HEK293 (cell line): ENCODE data around the gene PLPP1.

ENCODE experiments used
- CTCF ChIA-PET: fragments of 350-600 bp; formaldehyde crosslinking; extraction: SDS; loops from one replicate; lab custom pipeline; 2021; ENCODE audit warnings: antibody characterized with exemption; lab: Yijun Ruan, JAX
- POLR2A ChIA-PET: fragments of 300-600 bp; formaldehyde crosslinking; extraction: SDS; loops from one replicate; lab custom pipeline; 2020; ENCODE audit warnings: antibody characterized with exemption, inconsistent platforms; lab: Yijun Ruan, JAX
- H3K27ac ChIP-seq: fragments of 200-500 bp; sonication (Bioruptor generic); 2 replicates; pipeline ENCODE4 v1.5.1; 2014; ENCODE audit warnings: low read depth, low read length, control low read depth, inconsistent platforms; ENCODE audit errors: extremely low read depth
- H3K36me3 ChIP-seq, 2 experiments: fragments of 200-500 bp in 1 of 2; sonication (Bioruptor generic) in 1 of 2; 1 replicate in 1 of 2; 2 replicates in 1 of 2; pipeline ENCODE4 v1.5.1; 2014 to 2017; ENCODE audit warnings: inconsistent platforms in 2 of 2, low read length in 2 of 2; ENCODE audit not compliant: control insufficient read depth in 2 of 2, insufficient read depth in 1 of 2
- H3K4me1 ChIP-seq: fragments of 200-500 bp; sonication (Bioruptor generic); 2 replicates; pipeline ENCODE4 v1.5.1; 2014; ENCODE audit warnings: mild to moderate bottlenecking, low read length, inconsistent platforms; ENCODE audit not compliant: control insufficient read depth, insufficient read depth
- H3K4me3 ChIP-seq: 2 replicates; pipeline ENCODE4 v1.5.1; 2011; ENCODE audit warnings: low read depth, mild to moderate bottlenecking, control low read depth, low read length, moderate library complexity
- H3K9me3 ChIP-seq: fragments of 200-500 bp; sonication (Bioruptor generic); 2 replicates; pipeline ENCODE4 v1.5.1; 2014; ENCODE audit warnings: low read depth, low read length, inconsistent platforms; ENCODE audit not compliant: control insufficient read depth, insufficient read depth
- FEZF1 ChIP-seq: fragments of 450-650 bp; formaldehyde crosslinking; IDR thresholded peaks from 2 replicates; pipeline ENCODE4 v1.5.1; 2016; ENCODE audit warnings: missing biosample characterization, missing genetic modification characterization
- REPIN1 ChIP-seq: fragments of 450-650 bp; formaldehyde crosslinking; IDR thresholded peaks from 2 replicates; pipeline ENCODE4 v1.5.1; 2017; ENCODE audit warnings: missing biosample characterization, missing genetic modification characterization, low read depth
- ZBTB17 ChIP-seq: fragments of 450-650 bp; formaldehyde crosslinking; IDR thresholded peaks from 2 replicates; pipeline ENCODE4 v1.5.1; 2016; ENCODE audit warnings: missing biosample characterization, missing genetic modification characterization
- ZBTB20 ChIP-seq: fragments of 450-650 bp; formaldehyde crosslinking; IDR thresholded peaks from 2 replicates; pipeline ENCODE4 v1.5.1; 2016; ENCODE audit warnings: missing biosample characterization, missing genetic modification characterization
- ZFHX2 ChIP-seq: fragments of 450-650 bp; formaldehyde crosslinking; conservative IDR thresholded peaks from 2 replicates; pipeline ENCODE4 v1.5.1; 2016; ENCODE audit warnings: missing biosample characterization, missing genetic modification characterization
- ZFP41 ChIP-seq: fragments of 450-650 bp; formaldehyde crosslinking; IDR thresholded peaks from 2 replicates; pipeline ENCODE4 v1.5.1; 2016; ENCODE audit warnings: missing biosample characterization, missing genetic modification characterization, borderline replicate concordance
- ZNF133 ChIP-seq: fragments of 450-650 bp; formaldehyde crosslinking; IDR thresholded peaks from 2 replicates; pipeline ENCODE4 v1.5.1; 2016; ENCODE audit warnings: missing biosample characterization, missing genetic modification characterization
- ZNF138 ChIP-seq: fragments of 450-650 bp; formaldehyde crosslinking; IDR thresholded peaks from 2 replicates; pipeline ENCODE4 v1.5.1; 2016; ENCODE audit warnings: missing biosample characterization, missing genetic modification characterization, borderline replicate concordance
- ZNF140 ChIP-seq: fragments of 450-650 bp; formaldehyde crosslinking; IDR thresholded peaks from 2 replicates; pipeline ENCODE4 v1.5.1; 2016; ENCODE audit warnings: missing biosample characterization, missing genetic modification characterization
- ZNF146 ChIP-seq: fragments of 450-650 bp; formaldehyde crosslinking; IDR thresholded peaks from 2 replicates; pipeline ENCODE4 v1.5.1; 2016; ENCODE audit warnings: missing biosample characterization, missing genetic modification characterization
- ZNF324 ChIP-seq: fragments of 450-650 bp; formaldehyde crosslinking; IDR thresholded peaks from 2 replicates; pipeline ENCODE4 v1.5.1; 2016; ENCODE audit warnings: missing biosample characterization, missing genetic modification characterization
- ZNF354C ChIP-seq: fragments of 450-650 bp; formaldehyde crosslinking; IDR thresholded peaks from 2 replicates; pipeline ENCODE4 v1.5.1; 2016; ENCODE audit warnings: missing biosample characterization, missing genetic modification characterization, low read depth, borderline replicate concordance
- ZNF521 ChIP-seq: fragments of 450-650 bp; formaldehyde crosslinking; IDR thresholded peaks from 2 replicates; pipeline ENCODE4 v1.5.1; 2017; ENCODE audit warnings: missing biosample characterization, mild to moderate bottlenecking, missing genetic modification characterization
- ZNF558 ChIP-seq: fragments of 450-650 bp; formaldehyde crosslinking; IDR thresholded peaks from 2 replicates; pipeline ENCODE4 v1.5.1; 2016; ENCODE audit warnings: missing biosample characterization, missing genetic modification characterization
- ZNF623 ChIP-seq: fragments of 450-650 bp; formaldehyde crosslinking; IDR thresholded peaks from 2 replicates; pipeline ENCODE4 v1.5.1; 2016; ENCODE audit warnings: missing biosample characterization, missing genetic modification characterization
- ZNF626 ChIP-seq: fragments of 450-650 bp; sonication (Bioruptor Pico); formaldehyde crosslinking; IDR thresholded peaks from 2 replicates; pipeline ENCODE4 v1.5.1; 2018; ENCODE audit warnings: missing biosample characterization, missing genetic modification characterization, inconsistent platforms
- ZNF654 ChIP-seq: fragments of 450-650 bp; formaldehyde crosslinking; IDR thresholded peaks from 2 replicates; pipeline ENCODE4 v1.5.1; 2016; ENCODE audit warnings: low read depth, missing biosample characterization, missing genetic modification characterization
- ZNF747 ChIP-seq: fragments of 450-650 bp; formaldehyde crosslinking; IDR thresholded peaks from 2 replicates; pipeline ENCODE4 v1.5.1; 2016; ENCODE audit warnings: missing biosample characterization, missing genetic modification characterization
- ZNF792 ChIP-seq: fragments of 450-650 bp; formaldehyde crosslinking; IDR thresholded peaks from 2 replicates; pipeline ENCODE4 v1.5.1; 2016; ENCODE audit warnings: missing biosample characterization, missing genetic modification characterization
- ZSCAN16 ChIP-seq: fragments of 450-650 bp; formaldehyde crosslinking; IDR thresholded peaks from 2 replicates; pipeline ENCODE4 v1.5.1; 2016; ENCODE audit warnings: missing biosample characterization, missing genetic modification characterization
- ZSCAN23 ChIP-seq: fragments of 450-650 bp; formaldehyde crosslinking; IDR thresholded peaks from 2 replicates; pipeline ENCODE4 v1.5.1; 2016; ENCODE audit warnings: missing biosample characterization, missing genetic modification characterization
- TF ChIP-seq, protein P1 (sequence below): fragments of 450-650 bp; formaldehyde crosslinking; IDR thresholded peaks from 2 replicates; pipeline ENCODE4 v1.5.1; 2017; ENCODE audit warnings: missing biosample characterization, missing genetic modification characterization
- TF ChIP-seq, protein P2 (sequence below): fragments of 450-650 bp; formaldehyde crosslinking; IDR thresholded peaks from 2 replicates; pipeline ENCODE4 v1.5.1; 2016; ENCODE audit warnings: missing biosample characterization, missing genetic modification characterization
- TF ChIP-seq, protein P3 (sequence below): fragments of 450-650 bp; formaldehyde crosslinking; IDR thresholded peaks from 2 replicates; pipeline ENCODE4 v1.5.1; 2016; ENCODE audit warnings: missing biosample characterization, missing genetic modification characterization

The PLPP1 gene

DNA sequence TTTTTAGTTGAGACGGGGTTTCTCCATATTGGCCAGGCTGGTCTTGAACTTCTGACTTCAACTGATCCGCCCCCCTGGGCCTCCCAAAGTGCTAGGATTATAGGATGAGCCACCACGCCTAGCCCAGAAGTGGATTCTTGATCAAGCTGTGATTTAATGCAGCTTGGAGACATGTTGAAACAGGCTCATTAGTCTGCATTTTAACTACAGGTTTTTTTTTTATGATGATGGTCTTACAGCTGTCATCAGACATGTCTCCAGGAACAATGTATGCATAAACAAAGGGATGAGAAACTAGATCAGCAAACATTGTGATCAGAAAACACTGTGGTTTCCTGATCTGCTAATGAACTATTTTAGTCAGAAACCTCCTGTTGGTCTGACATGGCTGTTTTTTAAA is 30.0 kb upstream of the PLPP1 start (continued):
- TF ChIP-seq, protein P1, sequence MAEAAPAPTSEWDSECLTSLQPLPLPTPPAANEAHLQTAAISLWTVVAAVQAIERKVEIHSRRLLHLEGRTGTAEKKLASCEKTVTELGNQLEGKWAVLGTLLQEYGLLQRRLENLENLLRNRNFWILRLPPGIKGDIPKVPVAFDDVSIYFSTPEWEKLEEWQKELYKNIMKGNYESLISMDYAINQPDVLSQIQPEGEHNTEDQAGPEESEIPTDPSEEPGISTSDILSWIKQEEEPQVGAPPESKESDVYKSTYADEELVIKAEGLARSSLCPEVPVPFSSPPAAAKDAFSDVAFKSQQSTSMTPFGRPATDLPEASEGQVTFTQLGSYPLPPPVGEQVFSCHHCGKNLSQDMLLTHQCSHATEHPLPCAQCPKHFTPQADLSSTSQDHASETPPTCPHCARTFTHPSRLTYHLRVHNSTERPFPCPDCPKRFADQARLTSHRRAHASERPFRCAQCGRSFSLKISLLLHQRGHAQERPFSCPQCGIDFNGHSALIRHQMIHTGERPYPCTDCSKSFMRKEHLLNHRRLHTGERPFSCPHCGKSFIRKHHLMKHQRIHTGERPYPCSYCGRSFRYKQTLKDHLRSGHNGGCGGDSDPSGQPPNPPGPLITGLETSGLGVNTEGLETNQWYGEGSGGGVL (tag by site-specific recombination) = no peak
- no peak for TF ChIP-seq ZNF138 (tag by site-specific recombination)
- TF ChIP-seq FEZF1 (tag by site-specific recombination) = no peak
- TF ChIP-seq ZNF623 (tag by site-specific recombination) = no peak
- TF ChIP-seq, all 188 proteins: peak for 0

DNA sequence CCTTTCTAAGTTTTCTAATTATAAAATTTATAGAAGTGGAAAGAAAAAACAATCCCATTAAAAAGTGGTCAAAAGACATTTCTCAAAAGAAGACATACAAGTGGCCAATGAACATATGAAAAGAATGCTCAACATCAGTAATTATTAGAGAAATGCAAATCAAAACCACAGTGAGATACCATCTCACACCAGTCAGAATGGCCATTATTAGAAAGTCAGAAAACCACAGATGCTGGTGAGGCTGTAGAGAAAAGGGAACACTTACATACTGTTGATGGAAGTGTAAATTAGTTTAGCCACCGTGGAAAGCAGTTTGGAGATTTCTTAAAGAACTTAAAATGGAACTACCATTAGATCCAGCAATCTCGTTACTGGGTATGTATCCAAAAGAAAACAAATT is 23.7 kb upstream of the PLPP1 start:
- ChIA-PET CTCF (no interaction called here), POLR2A (no interaction called here)
- Histone ChIP-seq H3K9me3 (no peaks in the 10 kb centered on the region), H3K4me3 (no peak overlapping the region), H3K36me3 (no peaks in the 10 kb centered on the region), H3K4me1 (no peaks in the 10 kb centered on the region), H3K27ac (no peak overlapping the region)
- TF ChIP-seq ZNF140 (tag by site-specific recombination) (no peak), ZNF626 (tag by site-specific recombination) (no peak), ZSCAN16 (tag by site-specific recombination) (no peak), ZNF558 (tag by site-specific recombination) (no peak), ZNF324 (tag by site-specific recombination) (no peak), ZNF654 (no peak), ZNF354C (no peak), ZBTB17 (no peak)
- TF ChIP-seq, protein P1 (tag by site-specific recombination) = no peak
- TF ChIP-seq, protein P2, sequence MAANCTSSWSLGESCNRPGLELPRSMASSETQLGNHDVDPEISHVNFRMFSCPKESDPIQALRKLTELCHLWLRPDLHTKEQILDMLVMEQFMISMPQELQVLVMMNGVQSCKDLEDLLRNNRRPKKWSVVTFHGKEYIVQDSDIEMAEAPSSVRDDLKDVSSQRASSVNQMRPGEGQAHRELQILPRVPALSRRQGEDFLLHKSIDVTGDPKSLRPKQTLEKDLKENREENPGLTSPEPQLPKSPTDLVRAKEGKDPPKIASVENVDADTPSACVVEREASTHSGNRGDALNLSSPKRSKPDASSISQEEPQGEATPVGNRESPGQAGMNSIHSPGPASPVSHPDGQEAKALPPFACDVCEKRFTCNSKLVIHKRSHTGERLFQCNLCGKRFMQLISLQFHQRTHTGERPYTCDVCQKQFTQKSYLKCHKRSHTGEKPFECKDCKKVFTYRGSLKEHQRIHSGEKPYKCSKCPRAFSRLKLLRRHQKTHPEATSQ = no peak

DNA sequence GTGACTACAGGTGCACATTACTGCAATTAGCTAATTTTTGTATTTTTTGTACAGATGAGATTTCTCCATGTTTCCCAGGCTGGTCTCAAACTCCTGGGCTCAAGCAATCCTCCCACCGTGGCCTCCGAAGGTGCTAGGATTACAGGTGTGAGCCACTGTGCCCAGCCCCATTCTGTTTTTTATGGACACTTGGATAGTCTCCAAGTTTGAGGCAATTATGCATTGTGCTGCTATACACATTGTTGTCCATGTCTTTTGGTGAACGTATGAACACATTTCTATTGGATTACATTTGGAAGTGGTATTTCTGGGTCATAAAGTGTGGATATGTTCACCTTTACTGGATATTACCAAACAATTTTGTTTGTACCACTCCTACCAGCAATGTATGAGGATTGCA is 22.4 kb upstream of the PLPP1 start:
- H3K27ac ChIP-seq = no peak overlapping the region
- CTCF ChIA-PET = interaction anchor here (0.7 to 1.0 kb wide), 2 partner anchors 132 to 1412 kb away, joined by 3 to 5 read pairs; no protein-coding TSS in a partner anchor
- TF ChIP-seq, protein P3, sequence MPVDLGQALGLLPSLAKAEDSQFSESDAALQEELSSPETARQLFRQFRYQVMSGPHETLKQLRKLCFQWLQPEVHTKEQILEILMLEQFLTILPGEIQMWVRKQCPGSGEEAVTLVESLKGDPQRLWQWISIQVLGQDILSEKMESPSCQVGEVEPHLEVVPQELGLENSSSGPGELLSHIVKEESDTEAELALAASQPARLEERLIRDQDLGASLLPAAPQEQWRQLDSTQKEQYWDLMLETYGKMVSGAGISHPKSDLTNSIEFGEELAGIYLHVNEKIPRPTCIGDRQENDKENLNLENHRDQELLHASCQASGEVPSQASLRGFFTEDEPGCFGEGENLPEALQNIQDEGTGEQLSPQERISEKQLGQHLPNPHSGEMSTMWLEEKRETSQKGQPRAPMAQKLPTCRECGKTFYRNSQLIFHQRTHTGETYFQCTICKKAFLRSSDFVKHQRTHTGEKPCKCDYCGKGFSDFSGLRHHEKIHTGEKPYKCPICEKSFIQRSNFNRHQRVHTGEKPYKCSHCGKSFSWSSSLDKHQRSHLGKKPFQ (tag by site-specific recombination) = no peak
- TF ChIP-seq ZNF133 (tag by site-specific recombination) = no peak
- no peak for TF ChIP-seq ZNF146 (tag by site-specific recombination)
- TF ChIP-seq ZNF521 = no peak
- TF ChIP-seq ZFP41 (tag by site-specific recombination) = no peak
- no peak for TF ChIP-seq ZSCAN16 (tag by site-specific recombination)
- no peak for TF ChIP-seq ZBTB20 (tag by site-specific recombination)
- no peak for TF ChIP-seq ZNF747
- no peak for TF ChIP-seq ZSCAN23 (tag by site-specific recombination)
- TF ChIP-seq REPIN1 = no peak
- TF ChIP-seq ZFHX2 = no peak
- TF ChIP-seq ZNF792 (tag by site-specific recombination) = no peak

More for the DNA sequence above, 22.4 kb upstream of the PLPP1 start:
- Histone ChIP-seq H3K36me3 (no peaks in the 10 kb centered on the region), H3K4me3 (no peak overlapping the region), H3K4me1 (no peaks in the 10 kb centered on the region), H3K9me3 (no peaks in the 10 kb centered on the region)
- POLR2A ChIA-PET = interaction anchor here (0.7 kb wide), 1 partner anchor 33 kb away, joined by 8 read pairs; no protein-coding TSS in a partner anchor
